ENCODE results near the gene ATP6V1G2. TPM values are rescaled to one million over a fixed set of nuclear protein-coding genes. Genes with fewer than 3 reads are reported as not detected.
"Not testable (repeated sequence)": the region's sequence is repeated elsewhere in the genome, so short reads cannot be mapped to it uniquely, and the experiment has no call there.

Gene ATP6V1G2
- total RNA-seq, result 1 to 10 TPM; 1.4 to 2.3 TPM

- Mint-ChIP-seq H3K36me3 (peaks cover under 1% of the 10 kb centered on the region), H3K9me3 (no peaks in the 10 kb centered on the region), H3K27me3 (no peaks in the 10 kb centered on the region), H3K27ac (peak within 1 kb of the TSS; percentile 88 to 94), H3K4me3 (peak within 1 kb of the TSS; percentile 99), H3K4me1 (ENCODE audit: low read depth in 2 of 2) (peaks cover 30 to 31% of the 10 kb centered on the region in 2 donors)
- peak; percentile 73 to 77 for ATAC-seq
- peak; percentile 82 for DNase-seq (ENCODE audit: low spot score)
Measured at GRCh38 chr6:31546339-31546957, at the start of gene ATP6V1G2. Gene ATP6V1G2 (minus strand): TSS chr6:31546608. CDS start chr6:31546559, 49 bp downstream.

- ATAC-seq (peak; percentile 26 to 56), DNase-seq (ENCODE audit: low spot score) (no peak)
- Mint-ChIP-seq H3K36me3 (peaks cover 7% of the 10 kb centered on the region), H3K4me3 (peak overlapping the region; percentile 82), H3K9me3 (no peaks in the 10 kb centered on the region), H3K4me1 (ENCODE audit: low read depth in 2 of 2) (peaks cover 50 to 51% of the 10 kb centered on the region in 2 donors), H3K27ac (peak overlapping the region; percentile 92 to 93), H3K27me3 (no peaks in the 10 kb centered on the region)
Measured at GRCh38 chr6:31592396-31592771, 46.0 kb upstream of the ATP6V1G2 start.

GRCh38 chr6:31590691-31591090, 44.3 kb upstream of the ATP6V1G2 start:
- Mint-ChIP-seq H3K27ac (peak overlapping the region in 1 of 2 donors; percentile 85), H3K4me3 (peak overlapping the region; percentile 20), H3K4me1 (ENCODE audit: low read depth in 2 of 2) (peaks cover 54 to 59% of the 10 kb centered on the region in 2 donors)
- not testable (repeated sequence) for H3K27me3 Mint-ChIP-seq; H3K36me3 Mint-ChIP-seq; ATAC-seq; H3K9me3 Mint-ChIP-seq; DNase-seq (ENCODE audit: low spot score)

GRCh38 chr6:31588871-31589650, 42.7 kb upstream of the ATP6V1G2 start:
- Mint-ChIP-seq H3K4me1 (ENCODE audit: low read depth in 2 of 2) (peaks cover 52 to 64% of the 10 kb centered on the region in 2 donors), H3K27me3 (no peaks in the 10 kb centered on the region), H3K36me3 (peaks cover 7% of the 10 kb centered on the region), H3K4me3 (peak overlapping the region; percentile 1), H3K9me3 (no peaks in the 10 kb centered on the region), H3K27ac (peak overlapping the region; percentile 85 to 87)
- ATAC-seq (no peak), DNase-seq (ENCODE audit: low spot score) (no peak)

- peak overlapping the region; percentile 87 to 88 for H3K27ac Mint-ChIP-seq
- ATAC-seq, result peak; percentile 7 to 11
- H3K36me3 Mint-ChIP-seq, result peaks cover 7% of the 10 kb centered on the region
- DNase-seq (ENCODE audit: low spot score), result no peak
- no peaks in the 10 kb centered on the region for H3K27me3 Mint-ChIP-seq
- H3K4me3 Mint-ChIP-seq, result peak overlapping the region; percentile 90
- H3K4me1 Mint-ChIP-seq (ENCODE audit: low read depth in 2 of 2), result peaks cover 47 to 63% of the 10 kb centered on the region in 2 donors
- H3K9me3 Mint-ChIP-seq, result no peaks in the 10 kb centered on the region
Measured at GRCh38 chr6:31587791-31588777, 41.7 kb upstream of the ATP6V1G2 start.

GRCh38 chr6:31586599-31587281, 40.3 kb upstream of the ATP6V1G2 start:
- Mint-ChIP-seq H3K36me3 (peaks cover 7% of the 10 kb centered on the region), H3K27ac (peak overlapping the region; percentile 87 to 88), H3K27me3 (no peaks in the 10 kb centered on the region), H3K4me3 (peak overlapping the region; percentile 90), H3K4me1 (ENCODE audit: low read depth in 2 of 2) (peaks cover 50 to 67% of the 10 kb centered on the region in 2 donors), H3K9me3 (no peaks in the 10 kb centered on the region)
- peak; percentile 40 to 59 for ATAC-seq
- DNase-seq (ENCODE audit: low spot score), result no peak

- ATAC-seq, result peak in 1 of 2 donors; percentile 14
- no peak for DNase-seq (ENCODE audit: low spot score)
- Mint-ChIP-seq H3K27ac (peak within 1 kb of the TSS; percentile 87 to 88), H3K27me3 (no peaks in the 10 kb centered on the region), H3K36me3 (peaks cover 9% of the 10 kb centered on the region), H3K4me3 (peak within 1 kb of the TSS; percentile 90), H3K4me1 (ENCODE audit: low read depth in 2 of 2) (peaks cover 57 to 74% of the 10 kb centered on the region in 2 donors), H3K9me3 (no peaks in the 10 kb centered on the region)
Measured at GRCh38 chr6:31586008-31586407, 39.6 kb upstream of the ATP6V1G2 start, which contains the start of gene LST1. Gene LST1 (plus strand): TSS chr6:31586277. CDS start chr6:31587300, 1,023 bp downstream.

- Mint-ChIP-seq H3K4me3 (peak overlapping the region; percentile 64), H3K36me3 (peaks cover 11% of the 10 kb centered on the region), H3K27me3 (no peaks in the 10 kb centered on the region), H3K9me3 (no peaks in the 10 kb centered on the region), H3K27ac (peak overlapping the region; percentile 87 to 88), H3K4me1 (ENCODE audit: low read depth in 2 of 2) (peaks cover 56 to 74% of the 10 kb centered on the region in 2 donors)
- ATAC-seq, result no peak
- DNase-seq (ENCODE audit: low spot score), result no peak
Measured at GRCh38 chr6:31585491-31585890, 39.1 kb upstream of the ATP6V1G2 start.

GRCh38 chr6:31582230-31582643, 35.8 kb upstream of the ATP6V1G2 start, which contains the start of gene LTB:
Gene LTB (minus strand): TSS chr6:31582424. CDS start chr6:31582417, 7 bp downstream.
- ATAC-seq, result no peak
- peak within 1 kb of the TSS; percentile 88 to 92 for H3K27ac Mint-ChIP-seq
- H3K4me1 Mint-ChIP-seq (ENCODE audit: low read depth in 2 of 2), result peaks cover 61 to 70% of the 10 kb centered on the region in 2 donors
- peaks cover 10% of the 10 kb centered on the region for H3K36me3 Mint-ChIP-seq
- H3K9me3 Mint-ChIP-seq, result no peaks in the 10 kb centered on the region
- no peak for DNase-seq (ENCODE audit: low spot score)
- H3K4me3 Mint-ChIP-seq, result peak within 1 kb of the TSS; percentile 100
- no peaks in the 10 kb centered on the region for H3K27me3 Mint-ChIP-seq

GRCh38 chr6:31581434-31582229, 35.2 kb upstream of the ATP6V1G2 start:
- H3K36me3 Mint-ChIP-seq, result peaks cover 14% of the 10 kb centered on the region
- peaks cover 60 to 69% of the 10 kb centered on the region in 2 donors for H3K4me1 Mint-ChIP-seq (ENCODE audit: low read depth in 2 of 2)
- ATAC-seq, result no peak

GRCh38 chr6:31580807-31581433, 34.5 kb upstream of the ATP6V1G2 start:
- ATAC-seq (peak; percentile 83 to 86), DNase-seq (ENCODE audit: low spot score) (peak; percentile 91)
- Mint-ChIP-seq H3K27me3 (no peaks in the 10 kb centered on the region), H3K9me3 (no peaks in the 10 kb centered on the region), H3K4me1 (ENCODE audit: low read depth in 2 of 2) (peaks cover 62 to 69% of the 10 kb centered on the region in 2 donors), H3K4me3 (peak overlapping the region; percentile 100), H3K27ac (peak overlapping the region; percentile 88 to 92), H3K36me3 (peaks cover 21% of the 10 kb centered on the region)

More at GRCh38 chr6:31581434-31582229, 35.2 kb upstream of the ATP6V1G2 start:
- DNase-seq (ENCODE audit: low spot score), result no peak
- H3K27ac Mint-ChIP-seq, result peak overlapping the region; percentile 88 to 92
- H3K27me3 Mint-ChIP-seq, result no peaks in the 10 kb centered on the region
- H3K9me3 Mint-ChIP-seq, result no peaks in the 10 kb centered on the region
- H3K4me3 Mint-ChIP-seq, result peak overlapping the region; percentile 100

- ATAC-seq (peak in 1 of 2 donors; percentile 0), DNase-seq (ENCODE audit: low spot score) (no peak)
Measured at GRCh38 chr6:31580438-31580740, 34.0 kb upstream of the ATP6V1G2 start.

More at GRCh38 chr6:31580438-31580740, 34.0 kb upstream of the ATP6V1G2 start:
- H3K9me3 Mint-ChIP-seq, result no peaks in the 10 kb centered on the region
- peaks cover 26% of the 10 kb centered on the region for H3K36me3 Mint-ChIP-seq
- peaks cover 62 to 69% of the 10 kb centered on the region in 2 donors for H3K4me1 Mint-ChIP-seq (ENCODE audit: low read depth in 2 of 2)
- peak overlapping the region; percentile 100 for H3K4me3 Mint-ChIP-seq
- peak overlapping the region; percentile 88 to 92 for H3K27ac Mint-ChIP-seq
- H3K27me3 Mint-ChIP-seq, result no peaks in the 10 kb centered on the region
